NCI-H748 (cell line): ENCODE data around the gene EXT2.

Experiments used
- DNase-seq: peaks from one replicate; lab custom pipeline; 2025; ENCODE audit not compliant: unreplicated experiment; lab: John Stamatoyannopoulos, UW

The EXT2 gene

DNA sequence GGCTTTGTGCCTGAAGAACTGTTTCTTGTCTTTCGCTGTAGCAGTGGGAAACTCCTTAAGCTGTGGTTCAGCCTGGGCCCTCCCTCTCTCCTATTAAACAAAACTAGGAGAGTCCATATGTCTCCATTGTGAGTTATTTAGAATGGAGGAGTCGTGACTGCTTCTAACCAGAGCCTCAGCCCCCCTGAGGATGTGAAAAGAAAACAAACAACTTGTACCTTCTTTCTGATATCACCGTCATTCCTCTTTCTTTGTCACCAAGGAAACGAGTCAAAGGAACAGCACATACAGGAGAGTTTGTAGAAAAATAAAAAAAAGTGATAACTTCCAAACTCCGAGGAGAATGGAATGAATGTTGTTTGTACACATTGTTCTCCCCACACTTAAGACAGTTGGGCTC, 11.6 kb upstream of the EXT2 start:
- no peak for DNase-seq

- DNase-seq, result no peak
Observed at GRCh38 chr11:44085330-44085729, 10.1 kb upstream of the EXT2 start.

DNA sequence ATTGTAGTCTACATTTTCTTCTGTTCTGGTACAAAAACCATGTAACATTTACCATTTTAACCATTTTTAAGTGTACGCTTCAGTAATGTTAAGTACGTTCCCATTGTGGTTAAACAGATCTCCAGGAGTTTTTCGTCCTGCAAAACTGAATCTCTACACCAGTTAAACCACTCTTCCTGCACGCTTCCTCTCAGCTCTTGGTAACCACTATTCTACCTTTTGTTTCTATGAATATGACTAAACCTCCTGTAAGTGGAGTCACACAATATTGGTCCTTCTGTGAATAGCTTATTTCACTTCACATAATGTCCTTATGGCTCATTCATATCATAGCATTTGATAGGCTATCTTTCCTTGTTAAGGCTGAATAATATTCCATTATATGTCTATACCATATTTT, 7.1 kb upstream of the EXT2 start:
- no peak for DNase-seq

DNA sequence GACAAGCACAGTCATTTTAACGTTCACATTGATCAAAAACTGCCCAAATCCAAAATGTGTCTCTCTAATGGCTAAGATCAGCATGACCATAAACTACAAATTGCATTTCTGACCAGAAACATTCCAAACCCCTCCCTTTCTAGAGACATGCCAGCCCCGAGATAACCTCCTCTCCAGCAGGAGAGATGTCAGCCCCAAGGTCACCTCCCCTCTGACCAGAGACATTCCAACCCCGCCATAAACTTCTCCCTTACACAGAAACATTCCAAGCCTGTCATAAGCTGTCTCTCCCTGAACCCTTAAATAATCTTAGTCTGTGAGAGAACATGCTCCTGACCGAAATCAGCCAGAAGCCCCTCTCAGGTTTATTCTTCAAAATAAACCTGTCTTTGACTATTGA, 6.6 kb upstream of the EXT2 start:
- DNase-seq, result no peak

GRCh38 chr11:44090539-44090938, 4.9 kb upstream of the EXT2 start:
- DNase-seq, result no peak

- peak; percentile 84 for DNase-seq
Observed at GRCh38 chr11:44094260-44094868, 1.1 kb upstream of the EXT2 start.

- peak; percentile 34 for DNase-seq
Observed at GRCh38 chr11:44096360-44097185, 1.1 kb downstream of the EXT2 start.

- no peak for DNase-seq
Observed at GRCh38 chr11:44097821-44098220, 2.3 kb downstream of the EXT2 start.

DNA sequence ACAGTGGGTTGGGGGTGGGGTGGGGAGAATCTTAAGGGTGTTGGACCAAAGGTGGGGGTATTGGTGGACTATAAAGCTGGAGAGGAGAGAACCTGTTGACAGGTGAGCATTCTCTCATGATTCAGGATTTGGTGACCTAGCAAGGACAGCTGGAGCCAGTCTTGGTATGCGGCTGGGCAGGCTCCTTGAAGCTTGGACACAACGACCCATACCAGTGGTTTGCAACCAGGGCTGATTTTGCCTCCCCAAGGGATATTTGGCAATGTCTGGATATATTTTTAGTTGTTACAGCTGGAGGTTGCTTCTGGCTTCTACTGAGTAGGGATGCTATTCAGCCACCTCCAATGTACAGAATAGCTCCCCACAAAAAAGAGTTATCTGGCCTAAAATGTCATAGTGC, 5.6 kb downstream of the EXT2 start:
- DNase-seq, result no peak

- no peak for DNase-seq
Observed at GRCh38 chr11:44104481-44105294, 9.2 kb downstream of the EXT2 start.

DNA sequence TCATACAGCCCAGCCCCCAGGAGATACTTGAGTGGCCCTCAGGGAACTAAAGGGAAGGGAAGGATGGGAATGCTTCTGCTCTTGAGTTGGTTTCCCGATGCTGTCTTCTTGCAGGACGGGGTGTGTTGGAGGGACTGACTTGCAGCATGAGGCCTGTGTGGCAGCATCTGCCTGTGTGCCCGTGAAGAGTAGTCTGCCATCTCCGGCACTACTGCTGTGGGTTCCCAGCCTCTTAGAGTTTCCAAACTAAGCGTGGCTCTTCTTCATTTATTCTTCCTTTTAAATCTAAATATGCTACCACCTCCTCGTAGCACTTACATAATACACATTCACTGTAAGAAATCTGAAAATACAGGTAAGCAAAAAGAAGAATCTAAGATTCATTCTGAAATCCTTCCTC, 12.8 kb downstream of the EXT2 start:
- DNase-seq, result no peak

DNA sequence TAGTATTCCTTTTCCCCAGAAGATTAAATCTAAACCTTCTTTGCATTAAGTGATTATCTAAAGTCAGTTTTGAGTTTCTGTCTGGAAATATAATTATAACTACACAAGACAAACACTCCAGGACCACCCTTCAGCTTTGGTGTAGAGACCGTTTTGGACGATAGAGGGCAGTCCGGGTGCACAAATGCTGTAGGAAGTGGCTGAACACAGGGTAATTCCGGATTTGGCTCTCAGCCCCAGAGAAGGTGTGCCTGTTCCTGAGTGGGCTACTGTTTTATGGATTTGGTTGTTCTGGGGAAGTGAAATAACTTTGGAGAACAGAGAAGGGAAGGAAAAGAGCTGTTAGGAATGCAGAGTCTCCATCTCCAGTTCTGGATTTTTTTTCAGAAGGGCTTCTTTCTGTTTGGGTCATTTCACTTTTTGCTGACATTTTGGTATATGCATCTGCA, 14.8 kb downstream of the EXT2 start:
- peak; percentile 46 for DNase-seq

DNA sequence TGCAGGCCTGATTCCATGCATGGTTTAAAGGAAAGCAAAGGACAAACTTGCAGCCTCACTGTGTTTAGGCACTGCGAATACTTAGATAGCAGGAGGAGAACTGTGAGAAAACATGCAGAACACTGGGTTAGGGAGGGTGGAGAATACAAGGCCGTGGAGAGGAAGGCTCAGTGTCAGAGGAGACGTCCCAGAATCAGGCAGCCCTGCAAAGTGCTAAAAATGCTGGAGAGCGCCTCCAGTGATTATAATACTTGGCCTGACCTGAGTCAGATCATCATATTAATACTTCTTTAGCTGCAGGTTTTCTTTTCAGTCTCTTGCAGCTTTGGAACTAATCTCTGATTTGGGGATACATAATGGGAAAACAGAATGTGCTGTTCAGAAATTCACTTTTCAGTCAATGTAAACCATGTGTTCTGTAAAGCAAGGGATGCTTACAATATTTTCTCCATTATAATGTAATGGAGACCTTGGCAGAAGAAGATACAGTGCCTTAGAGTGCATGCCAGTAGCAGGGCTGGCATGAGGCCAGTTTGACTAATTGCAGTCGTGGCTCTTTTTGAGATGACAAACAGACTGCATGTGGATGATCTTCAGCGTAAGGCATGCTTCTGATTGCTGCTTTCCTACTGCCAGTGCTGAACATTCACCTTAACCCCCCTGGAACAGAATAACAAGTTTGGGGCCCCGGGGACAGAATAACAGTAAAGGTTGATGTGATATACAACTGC, 16.8 kb downstream of the EXT2 start:
- DNase-seq, result peak; percentile 57

DNA sequence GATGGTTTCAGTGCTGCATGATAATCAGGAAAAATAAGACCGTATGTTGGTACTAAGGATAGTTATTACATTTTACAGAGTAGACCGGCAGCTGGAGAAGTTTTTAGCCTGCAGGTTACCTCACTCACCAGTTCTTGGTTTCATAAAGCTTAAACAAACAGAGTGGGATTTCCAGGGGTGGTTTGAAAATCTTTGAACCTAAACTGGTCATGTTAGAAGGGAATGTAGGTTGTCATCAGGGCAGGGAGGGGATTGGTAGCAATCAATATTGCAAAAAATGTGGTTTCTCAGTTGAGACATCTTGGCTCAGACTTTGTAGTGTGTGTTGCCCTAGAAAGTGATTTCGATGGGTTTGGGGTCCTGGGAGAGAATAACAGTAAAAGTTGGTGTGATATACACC, 17.5 kb downstream of the EXT2 start:
- no peak for DNase-seq

- no peak for DNase-seq
Observed at GRCh38 chr11:44113572-44113971, 18.1 kb downstream of the EXT2 start.

DNA sequence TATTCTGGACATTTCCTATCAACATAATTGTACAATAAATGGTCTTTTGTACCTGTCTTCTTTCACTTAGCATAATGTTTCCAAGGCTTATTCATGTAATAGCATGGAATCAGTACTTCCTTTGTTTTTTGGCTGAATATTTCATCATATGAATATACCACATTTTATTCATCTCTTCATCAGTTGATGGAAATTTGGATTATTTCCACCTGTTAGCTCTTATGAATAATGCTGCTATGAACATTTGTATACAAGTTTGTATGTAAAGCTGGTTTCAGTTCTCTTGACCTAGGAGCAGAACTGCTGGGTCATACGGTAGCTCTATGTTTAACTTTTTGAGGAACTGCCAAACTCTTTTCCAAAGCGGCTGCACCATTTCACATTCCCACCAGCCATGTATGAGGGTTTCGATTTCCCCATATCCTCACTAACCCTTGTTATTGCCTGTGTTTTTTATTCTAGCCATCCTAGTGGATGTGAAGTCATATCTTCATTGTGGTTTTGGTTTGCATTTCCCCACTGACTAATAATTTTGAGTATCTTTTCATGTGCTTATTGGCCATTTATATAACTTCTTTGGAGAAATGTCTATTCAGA, 20.9 kb downstream of the EXT2 start:
- DNase-seq, result no peak

DNA sequence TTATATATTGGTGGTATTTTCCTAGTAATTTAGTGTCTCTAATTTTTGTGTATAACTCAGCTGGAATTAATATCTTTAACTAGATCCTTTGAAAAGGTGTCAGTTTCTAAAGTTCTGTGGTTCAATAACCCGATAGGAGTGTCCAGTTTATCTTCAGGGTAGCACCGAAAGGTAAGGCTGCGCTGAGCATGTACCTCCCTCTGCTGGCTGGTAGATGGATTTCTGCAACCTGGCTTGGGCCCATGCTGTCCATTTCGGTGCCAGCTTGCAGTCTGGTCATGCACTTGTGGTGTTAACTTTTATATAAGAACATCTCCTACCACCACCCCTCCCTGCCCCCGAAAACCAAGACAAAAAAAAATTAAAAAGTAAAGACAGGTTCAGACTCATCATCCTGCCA, 24.7 kb downstream of the EXT2 start:
- no peak for DNase-seq

GRCh38 chr11:44125598-44125997, 30.1 kb downstream of the EXT2 start:
- no peak for DNase-seq

DNA sequence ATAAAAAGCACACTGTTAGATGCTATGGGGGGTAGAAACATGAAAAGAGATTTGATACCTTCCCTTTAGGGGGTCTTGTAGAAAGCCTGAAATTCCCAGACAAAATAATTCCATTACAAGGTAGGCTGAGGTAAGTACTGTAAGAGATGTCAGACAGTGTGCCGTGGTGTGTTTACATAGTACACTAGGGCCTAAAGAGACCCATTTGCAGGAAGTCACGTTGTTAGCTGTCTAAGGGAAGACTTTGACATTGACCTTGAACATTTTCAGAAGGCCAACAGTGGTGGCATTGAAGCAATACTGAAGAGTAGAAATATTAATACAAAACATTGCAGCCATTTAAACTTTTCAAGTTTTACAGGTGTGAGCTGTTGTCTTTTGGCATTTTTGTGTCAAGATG, 30.8 kb downstream of the EXT2 start:
- DNase-seq, result no peak

- no peak for DNase-seq
Observed at GRCh38 chr11:44127130-44127529, 31.7 kb downstream of the EXT2 start.

DNA sequence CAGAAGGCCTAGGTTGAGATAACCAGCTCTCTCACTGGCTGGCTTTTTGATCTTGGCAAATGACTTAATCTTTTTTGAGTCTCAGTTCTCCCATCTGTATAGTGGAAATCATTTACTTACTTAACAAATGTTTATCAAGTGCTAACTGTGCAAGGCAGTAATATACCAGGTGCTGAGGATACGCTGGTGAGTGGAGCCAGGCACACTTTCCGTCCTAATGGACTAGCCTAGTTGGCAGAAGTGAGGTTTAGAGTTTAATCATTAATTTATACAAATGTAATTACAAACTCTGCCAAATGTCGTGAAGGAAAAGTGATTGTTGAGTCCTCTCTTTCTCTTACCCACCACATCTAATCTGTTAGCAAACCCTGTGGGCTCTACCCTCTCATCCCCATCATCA, 33.3 kb downstream of the EXT2 start:
- no peak for DNase-seq
